C4-2B (cell line): ENCODE results near the gene EXOC3L1.

Source experiments
- H3K27ac ChIP-seq: fragments of 450-650 bp; 2 replicates; pipeline ENCODE4 v1.5.1; 2017
- ZFX ChIP-seq: fragments of 450-650 bp; IDR thresholded peaks from 2 replicates; pipeline ENCODE4 v1.6.1; 2017
- TF ChIP-seq, protein P1 (sequence below): fragments of 450-650 bp; conservative IDR thresholded peaks from 2 replicates; pipeline ENCODE4 v1.5.1; 2017; ENCODE audit warnings: mild to moderate bottlenecking

Gene EXOC3L1

DNA sequence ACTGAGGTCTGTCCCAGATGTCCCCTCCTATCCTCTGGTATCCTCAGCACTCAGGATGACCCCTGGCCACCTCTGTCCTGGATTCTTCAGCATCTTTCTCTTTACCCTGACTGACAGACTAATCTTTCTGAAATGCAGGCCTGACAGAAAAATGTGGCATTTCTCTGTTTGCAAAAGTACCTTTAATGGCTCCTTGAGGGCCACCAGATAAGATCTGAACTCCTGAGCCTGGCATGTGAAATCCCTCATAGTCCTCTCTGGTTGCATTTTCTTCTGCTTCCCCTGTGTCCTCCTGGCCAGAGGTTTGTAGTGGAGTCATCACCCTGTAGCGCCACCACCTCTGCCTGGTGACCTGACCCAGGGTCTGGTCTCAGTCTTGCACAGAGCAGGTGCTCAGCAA is 6.9 kb upstream of the EXOC3L1 start:
- no peak overlapping the region for H3K27ac ChIP-seq

DNA sequence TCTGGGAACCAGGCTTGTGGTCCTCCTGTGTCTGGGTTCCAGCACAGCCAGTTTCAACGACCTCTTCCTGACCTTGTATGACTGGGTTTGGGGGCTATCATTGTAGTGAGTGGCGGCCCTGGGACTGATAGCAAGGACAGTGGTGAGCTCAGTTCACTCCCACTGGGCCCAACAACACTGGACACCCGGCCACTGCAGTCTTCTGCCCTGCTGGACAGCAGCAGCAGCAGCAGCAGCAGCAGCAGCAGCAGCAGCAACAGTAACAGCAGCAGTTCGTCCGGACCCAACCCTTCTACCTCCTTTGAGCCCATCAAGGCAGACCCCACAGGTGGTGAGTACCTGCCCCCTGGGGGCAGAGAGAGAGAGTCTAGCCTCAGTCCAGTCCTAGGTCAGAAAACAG is 5.7 kb upstream of the EXOC3L1 start:
- H3K27ac ChIP-seq: no peak overlapping the region
- TF ChIP-seq, protein P1, sequence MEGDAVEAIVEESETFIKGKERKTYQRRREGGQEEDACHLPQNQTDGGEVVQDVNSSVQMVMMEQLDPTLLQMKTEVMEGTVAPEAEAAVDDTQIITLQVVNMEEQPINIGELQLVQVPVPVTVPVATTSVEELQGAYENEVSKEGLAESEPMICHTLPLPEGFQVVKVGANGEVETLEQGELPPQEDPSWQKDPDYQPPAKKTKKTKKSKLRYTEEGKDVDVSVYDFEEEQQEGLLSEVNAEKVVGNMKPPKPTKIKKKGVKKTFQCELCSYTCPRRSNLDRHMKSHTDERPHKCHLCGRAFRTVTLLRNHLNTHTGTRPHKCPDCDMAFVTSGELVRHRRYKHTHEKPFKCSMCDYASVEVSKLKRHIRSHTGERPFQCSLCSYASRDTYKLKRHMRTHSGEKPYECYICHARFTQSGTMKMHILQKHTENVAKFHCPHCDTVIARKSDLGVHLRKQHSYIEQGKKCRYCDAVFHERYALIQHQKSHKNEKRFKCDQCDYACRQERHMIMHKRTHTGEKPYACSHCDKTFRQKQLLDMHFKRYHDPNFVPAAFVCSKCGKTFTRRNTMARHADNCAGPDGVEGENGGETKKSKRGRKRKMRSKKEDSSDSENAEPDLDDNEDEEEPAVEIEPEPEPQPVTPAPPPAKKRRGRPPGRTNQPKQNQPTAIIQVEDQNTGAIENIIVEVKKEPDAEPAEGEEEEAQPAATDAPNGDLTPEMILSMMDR: no peak
- TF ChIP-seq ZFX: no peak

More for the DNA sequence above, 6.9 kb upstream of the EXOC3L1 start:
- TF ChIP-seq, protein P1: no peak
- no peak for TF ChIP-seq ZFX

DNA sequence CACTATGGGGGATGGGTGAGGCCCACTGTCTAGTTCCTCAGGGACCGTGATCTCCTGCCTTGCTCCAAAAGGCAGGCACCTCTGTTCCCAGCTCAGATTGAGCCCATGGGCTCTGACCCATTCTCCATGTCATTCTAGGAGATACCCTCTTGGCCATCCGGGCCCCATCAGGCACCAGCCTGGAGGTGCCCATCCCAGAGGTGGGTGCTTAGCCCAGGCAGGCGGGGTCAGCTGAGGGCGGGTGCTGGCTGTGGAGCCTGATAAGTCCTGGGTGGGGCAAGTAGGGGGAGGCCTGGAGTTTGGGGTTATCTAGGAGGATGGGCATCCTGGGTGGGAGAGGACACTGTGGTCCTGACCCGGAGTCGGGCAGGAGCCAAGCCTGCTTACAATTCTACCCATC is 4.3 kb upstream of the EXOC3L1 start:
- H3K27ac ChIP-seq: no peak overlapping the region
- TF ChIP-seq, protein P1: no peak
- no peak for TF ChIP-seq ZFX

DNA sequence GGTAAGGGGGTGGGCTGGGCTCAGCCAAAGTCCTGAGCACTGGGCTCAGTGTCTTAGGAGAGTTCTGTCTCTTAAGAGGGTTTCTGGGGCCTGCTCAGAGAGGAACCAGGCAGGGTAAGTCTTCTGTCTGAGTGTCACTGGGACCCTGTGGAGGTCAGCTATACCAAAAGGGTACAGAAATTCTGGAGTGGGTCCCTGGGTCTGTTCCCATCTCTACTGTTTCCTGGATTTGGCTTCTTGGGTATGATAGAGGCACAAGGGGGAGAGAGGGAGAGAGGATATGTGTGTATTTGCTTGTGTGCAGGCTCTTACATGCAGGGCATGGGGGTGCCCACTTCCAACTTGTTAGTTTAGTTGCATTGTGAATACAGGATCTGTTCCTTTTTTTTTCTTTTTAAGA is 3.6 kb upstream of the EXOC3L1 start:
- no peak for TF ChIP-seq ZFX
- TF ChIP-seq, protein P1: no peak
- H3K27ac ChIP-seq: peak overlapping the region; percentile 95; the same call in 1 of the 2 replicates

DNA sequence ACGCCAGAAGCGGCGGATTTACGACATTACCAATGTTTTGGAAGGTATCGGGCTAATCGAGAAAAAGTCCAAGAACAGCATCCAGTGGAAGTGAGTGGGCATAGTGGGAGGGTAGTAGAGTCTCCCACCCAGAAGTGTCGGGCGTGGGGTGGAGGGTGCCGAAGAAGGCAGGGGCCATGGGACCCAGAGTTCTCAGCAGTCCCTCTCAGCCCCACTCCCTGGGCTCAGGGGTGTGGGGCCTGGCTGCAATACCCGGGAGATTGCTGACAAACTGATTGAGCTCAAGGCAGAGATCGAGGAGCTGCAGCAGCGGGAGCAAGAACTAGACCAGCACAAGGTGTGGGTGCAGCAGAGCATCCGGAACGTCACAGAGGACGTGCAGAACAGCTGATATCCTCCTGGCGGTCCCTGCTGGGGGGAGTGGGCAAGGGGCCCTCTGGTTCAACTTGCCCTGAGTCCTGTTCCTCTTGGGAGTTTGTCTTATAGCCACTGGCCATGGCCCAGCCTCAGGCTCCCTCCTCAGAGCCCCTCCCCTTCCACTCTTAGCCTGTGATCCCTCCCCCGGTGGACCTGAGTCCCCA is 2.9 kb upstream of the EXOC3L1 start:
- peak overlapping the region; percentile 95 for H3K27ac ChIP-seq
- TF ChIP-seq, protein P1: no peak
- no peak for TF ChIP-seq ZFX

DNA sequence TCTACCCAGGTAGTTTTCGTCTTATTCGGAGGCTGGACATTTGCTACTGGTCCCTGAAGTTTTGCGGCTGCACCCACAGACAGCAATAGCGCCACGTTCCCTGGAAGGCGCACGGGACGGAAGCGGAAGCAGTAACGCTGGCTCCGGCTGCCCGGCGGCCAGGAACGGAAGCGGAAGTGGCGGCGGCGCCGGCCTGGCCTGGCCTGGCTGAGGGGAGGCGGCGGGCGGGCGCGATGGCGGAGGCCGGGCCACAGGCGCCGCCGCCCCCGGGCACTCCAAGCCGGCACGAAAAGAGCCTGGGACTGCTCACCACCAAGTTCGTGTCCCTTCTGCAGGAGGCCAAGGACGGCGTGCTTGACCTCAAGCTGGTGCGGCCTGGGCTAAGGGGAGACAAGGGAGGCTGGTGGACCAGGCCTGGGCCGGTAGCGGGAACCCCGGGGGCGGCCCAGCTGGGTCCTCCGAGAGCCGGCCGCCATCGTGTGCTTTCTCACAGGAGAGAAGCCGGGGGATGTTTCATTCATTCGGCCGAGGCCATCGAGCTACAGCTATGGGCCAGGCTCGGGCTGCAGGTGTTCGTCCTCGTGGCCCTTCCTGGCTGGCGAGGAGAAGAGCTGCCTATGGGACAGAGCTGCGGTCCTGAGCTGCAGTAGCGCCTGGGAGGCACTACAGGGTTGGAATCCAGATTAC is 2.2 kb upstream of the EXOC3L1 start, which contains the start of gene E2F4:
Gene E2F4 (plus strand): TSS at position 161 of the 687 bp plus-strand sequence. CDS start 73 bp downstream, at position 234.
- TF ChIP-seq ZFX: peak; percentile 98
- TF ChIP-seq, protein P1: no peak
- H3K27ac ChIP-seq: peak within 1 kb of the TSS; percentile 95

DNA sequence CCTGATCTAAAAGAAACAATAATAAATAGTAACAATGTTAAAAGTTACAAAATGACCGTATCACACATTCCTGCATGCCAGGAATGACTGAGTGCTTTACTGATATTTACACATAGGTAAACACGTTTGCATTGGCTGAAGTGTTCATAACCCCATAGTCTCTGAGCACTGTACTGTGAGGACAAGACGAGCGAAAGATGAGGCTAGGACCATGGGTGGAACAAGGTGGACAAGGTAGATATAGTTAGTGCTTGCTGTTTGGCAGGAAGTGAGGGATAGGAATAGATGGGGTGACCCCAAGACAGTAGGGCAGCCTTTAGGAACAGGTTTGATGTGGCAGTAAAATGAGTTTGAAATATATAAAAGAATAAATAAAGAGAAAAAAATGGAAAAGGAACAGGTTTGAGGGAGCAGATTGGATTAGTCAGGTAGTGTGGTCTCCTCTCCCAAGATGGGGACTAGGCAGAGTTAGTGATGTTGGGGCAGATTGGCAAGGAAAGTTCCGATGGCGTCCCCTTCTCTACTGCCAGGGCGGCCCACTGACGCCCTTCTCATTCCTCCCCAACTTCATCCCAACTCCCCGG is 1.6 kb upstream of the EXOC3L1 start:
- H3K27ac ChIP-seq: peak overlapping the region; percentile 95

More for the DNA sequence above, 1.6 kb upstream of the EXOC3L1 start:
- TF ChIP-seq, protein P1: no peak
- TF ChIP-seq ZFX: no peak
